Prostate gland (tissue), 2 donors: ENCODE results near the gene IL17RC. TPM values are rescaled to one million over a fixed set of nuclear protein-coding genes. Genes with fewer than 3 reads are reported as not detected.

ENCODE experiments used
- DNase-seq: peaks from one replicate; pipeline ENCODE4 v3.0.0-alpha.2; 2019; ENCODE audit warnings: low spot score
- H3K27ac ChIP-seq, 2 donors: fragments of 200-600 bp; sonication (generic); 2 replicates each; pipeline ENCODE4 v1.5.1; 2017 to 2019
- H3K27me3 ChIP-seq: fragments of 200-600 bp; sonication (generic); replicated peaks from 2 replicates; pipeline ENCODE4 v1.5.1; 2019; ENCODE audit not compliant: insufficient read depth
- H3K36me3 ChIP-seq, 2 donors: fragments of 200-600 bp; sonication (generic); 1 replicate in 1 of 2; 2 replicates in 1 of 2; pipeline versions ENCODE4 v1.5.1 to v1.8.1; 2017 to 2019
- H3K4me1 ChIP-seq: fragments of 200-600 bp; sonication (generic); replicated peaks from 2 replicates; pipeline ENCODE4 v1.5.1; 2019
- H3K4me3 ChIP-seq, 2 donors: fragments of 200-600 bp; sonication (generic); 2 replicates each; pipeline ENCODE4 v1.5.1; 2017 to 2019
- H3K9me3 ChIP-seq: fragments of 200-600 bp; sonication (generic); 2 replicates; pipeline ENCODE4 v1.5.1; 2017
- POLR2A ChIP-seq: fragments of 450-650 bp; IDR thresholded peaks from one replicate; pipeline ENCODE4 v1.6.1; 2016; ENCODE audit warnings: antibody characterized with exemption, mild to moderate bottlenecking
- POLR2AphosphoS5 ChIP-seq: sonication (generic); formaldehyde crosslinking; IDR thresholded peaks from one replicate; pipeline ENCODE4 v1.6.1; 2017; ENCODE audit warnings: antibody characterized with exemption
- WGBS: methylation state at CpG from one replicate; pipeline ENCODE4 v1.1.5; 2018; 5-methylcytosine and 5-hydroxymethylcytosine counted together
- intact Hi-C: fragments of 100-400 bp; cut with DNase I; formaldehyde crosslinking; loops from one replicate; pipeline ENCODE4 v1.14.2; 2022
- total RNA-seq, 2 donors: library from RNA; depleted of rRNA; stranded (reverse); fragments of >200 nt; gene quantifications; one replicate each; pipeline ENCODE4 v1.1.0, GENCODE V29; 2016
- TF ChIP-seq, protein P1 (sequence below), 4 experiments: fragments of 200-600 bp in 2 of 4; fragments of 450-650 bp in 2 of 4; sonication (generic) in 2 of 4; IDR thresholded peaks; 1 replicate in 3 of 4; 2 replicates in 1 of 4; pipeline ENCODE4 v1.5.1; 2016 to 2019; ENCODE audit warnings: antibody characterized with exemption in 4 of 4, mild to moderate bottlenecking in 2 of 4, moderate library complexity in 2 of 4

IL17RC gene
- total RNA-seq, 2 donors from 2014 or later: 80.7 to 152 TPM

- Histone ChIP-seq H3K9me3 (no peaks in the 10 kb centered on the region), H3K4me3 (no peak overlapping the region), H3K27me3 (no peaks in the 10 kb centered on the region), H3K27ac (peak overlapping the region in 1 of 2 donors; percentile 46), H3K36me3 (no peaks in the 10 kb centered on the region), H3K4me1 (no peaks in the 10 kb centered on the region)
- TF ChIP-seq POLR2A: no peak
- TF ChIP-seq POLR2AphosphoS5: no peak
- TF ChIP-seq, protein P1, sequence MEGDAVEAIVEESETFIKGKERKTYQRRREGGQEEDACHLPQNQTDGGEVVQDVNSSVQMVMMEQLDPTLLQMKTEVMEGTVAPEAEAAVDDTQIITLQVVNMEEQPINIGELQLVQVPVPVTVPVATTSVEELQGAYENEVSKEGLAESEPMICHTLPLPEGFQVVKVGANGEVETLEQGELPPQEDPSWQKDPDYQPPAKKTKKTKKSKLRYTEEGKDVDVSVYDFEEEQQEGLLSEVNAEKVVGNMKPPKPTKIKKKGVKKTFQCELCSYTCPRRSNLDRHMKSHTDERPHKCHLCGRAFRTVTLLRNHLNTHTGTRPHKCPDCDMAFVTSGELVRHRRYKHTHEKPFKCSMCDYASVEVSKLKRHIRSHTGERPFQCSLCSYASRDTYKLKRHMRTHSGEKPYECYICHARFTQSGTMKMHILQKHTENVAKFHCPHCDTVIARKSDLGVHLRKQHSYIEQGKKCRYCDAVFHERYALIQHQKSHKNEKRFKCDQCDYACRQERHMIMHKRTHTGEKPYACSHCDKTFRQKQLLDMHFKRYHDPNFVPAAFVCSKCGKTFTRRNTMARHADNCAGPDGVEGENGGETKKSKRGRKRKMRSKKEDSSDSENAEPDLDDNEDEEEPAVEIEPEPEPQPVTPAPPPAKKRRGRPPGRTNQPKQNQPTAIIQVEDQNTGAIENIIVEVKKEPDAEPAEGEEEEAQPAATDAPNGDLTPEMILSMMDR (IDR thresholded peaks at IDR 0.05): no peak
- intact Hi-C loops: loop anchor here (10.0 kb wide), 2 partner anchors 172 to 282 kb away; partner anchors contain the start of gene BRK1
- DNase-seq: no peak
- 77% methylated on average over 11 of the region's 11 CpGs for WGBS
Observed at GRCh38 chr3:9942934-9943690, 26.2 kb downstream of the IL17RC start.

GRCh38 chr3:9944271-9944670 is 27.4 kb downstream of the IL17RC start:
- Histone ChIP-seq H3K4me1 (no peaks in the 10 kb centered on the region), H3K27me3 (no peaks in the 10 kb centered on the region), H3K4me3 (no peak overlapping the region), H3K9me3 (no peaks in the 10 kb centered on the region), H3K27ac (no peak overlapping the region), H3K36me3 (no peaks in the 10 kb centered on the region)
- no peak for DNase-seq
- TF ChIP-seq POLR2AphosphoS5 (no peak), POLR2A (no peak)
- TF ChIP-seq, protein P1 (IDR thresholded peaks at IDR 0.05): no peak
- intact Hi-C loops: loop anchor here (10.0 kb wide), 2 partner anchors 171 to 281 kb away; partner anchors contain the start of gene BRK1
- whole genome bisulfite sequencing: 91% methylated on average over 11 of the region's 11 CpGs

GRCh38 chr3:9945358-9945757 is 28.5 kb downstream of the IL17RC start:
- WGBS: 74% methylated on average over 10 of the region's 10 CpGs
- Histone ChIP-seq H3K4me1 (no peaks in the 10 kb centered on the region), H3K36me3 (no peaks in the 10 kb centered on the region), H3K27ac (no peak overlapping the region), H3K4me3 (no peak overlapping the region), H3K27me3 (no peaks in the 10 kb centered on the region), H3K9me3 (no peaks in the 10 kb centered on the region)
- intact Hi-C loops: loop anchor here (10.0 kb wide), 2 partner anchors 169 to 279 kb away; partner anchors contain the start of gene BRK1
- TF ChIP-seq, protein P1 (IDR thresholded peaks at IDR 0.05): no peak
- no peak for TF ChIP-seq POLR2A
- TF ChIP-seq POLR2AphosphoS5: no peak
- DNase-seq: no peak

DNA sequence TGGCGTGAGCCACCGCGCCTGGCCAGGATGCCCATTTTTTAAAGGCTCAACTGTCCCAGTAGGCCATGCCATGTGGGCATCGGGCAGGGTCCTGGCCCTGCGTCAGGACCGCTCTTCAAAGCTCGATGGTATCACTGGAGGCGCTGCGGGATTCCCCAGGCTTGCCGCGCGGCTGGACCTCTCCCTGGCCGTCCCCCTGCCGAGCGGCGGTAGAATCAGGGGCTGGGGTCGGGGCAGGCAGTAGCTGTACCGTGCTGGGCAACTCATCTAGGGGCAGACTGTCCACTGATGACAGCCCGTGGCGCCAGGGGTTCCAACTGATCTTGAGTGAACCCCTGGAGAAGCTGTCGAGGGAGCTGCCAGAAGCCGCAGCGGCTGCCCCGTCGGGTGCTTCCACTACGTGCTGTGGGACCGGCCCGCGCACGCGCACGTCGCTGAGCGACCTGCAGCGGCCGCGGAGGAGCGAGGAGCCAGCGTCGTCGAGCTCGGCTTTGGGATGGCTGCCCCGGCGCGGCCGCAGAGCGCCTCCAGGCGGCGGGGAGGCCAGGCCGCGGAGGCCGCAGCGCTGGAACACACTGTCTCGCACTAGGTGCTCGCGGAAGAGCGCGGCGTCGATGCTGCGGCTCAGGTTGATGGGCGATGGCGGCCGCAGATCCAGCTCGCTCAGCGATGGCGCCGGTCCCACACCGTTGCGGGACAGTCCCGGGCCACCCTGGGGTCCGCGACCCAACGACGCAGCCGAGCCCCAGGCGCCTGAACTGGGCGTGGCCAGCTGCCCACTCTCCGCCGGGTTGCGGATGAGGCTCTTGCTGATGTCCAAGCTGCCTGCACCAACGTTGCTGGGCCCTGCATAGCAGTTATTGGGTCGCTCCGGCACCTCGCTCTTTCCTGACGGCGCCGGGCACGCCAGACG is 29.5 kb downstream of the IL17RC start:
- intact Hi-C loops: loop anchor here (1.0 to 10.0 kb wide), 4 partner anchors 29 to 278 kb away; partner anchors contain the start of genes BRK1 and IL17RC
- H3K27me3 ChIP-seq: no peaks in the 10 kb centered on the region
- H3K4me1 ChIP-seq: no peaks in the 10 kb centered on the region
- H3K36me3 ChIP-seq: no peaks in the 10 kb centered on the region
- DNase-seq: peak; percentile 79
- H3K4me3 ChIP-seq: peak overlapping the region; percentile 31 to 44
- H3K27ac ChIP-seq: peak overlapping the region; percentile 77 to 81
- TF ChIP-seq POLR2AphosphoS5: peak; percentile 41
- TF ChIP-seq, protein P1 (IDR thresholded peaks at IDR 0.05): peak; percentile 43 to 93 (median 66)
- TF ChIP-seq POLR2A: peak; percentile 55
- WGBS: 3% methylated on average over 65 of the region's 90 CpGs
- H3K9me3 ChIP-seq: no peaks in the 10 kb centered on the region
